Esophagus muscularis mucosa (tissue), 4 donors: ENCODE data around the gene LRFN2. TPM values are rescaled to one million over a fixed set of nuclear protein-coding genes. Genes with fewer than 3 reads are reported as not detected.

ENCODE experiments used
- DNase-seq: peaks from one replicate; pipeline ENCODE4 v3.0.0-alpha.2; 2017; ENCODE audit errors: extremely low spot score
- H3K27ac ChIP-seq, 4 donors: fragments of 200-600 bp; sonication (generic); replicated peaks in 1 of 4; 1 replicate in 3 of 4; 2 replicates in 1 of 4; pipeline ENCODE4 v1.5.1; 2016 to 2019; ENCODE audit warnings: mild to moderate bottlenecking in 1 of 4
- H3K27me3 ChIP-seq, 4 donors: fragments of 200-600 bp; sonication (generic); one replicate each; pipeline versions ENCODE4 v1.5.1 to v1.6.0; 2016 to 2019
- H3K36me3 ChIP-seq, 4 donors: fragments of 200-600 bp; sonication (generic); one replicate each; pipeline ENCODE4 v1.5.1; 2016 to 2019
- H3K4me1 ChIP-seq, 4 donors: fragments of 200-600 bp; sonication (generic); one replicate each; pipeline ENCODE4 v1.5.1; 2016 to 2019
- H3K4me3 ChIP-seq, 4 donors: fragments of 200-600 bp; sonication (generic); 1 replicate in 2 of 4; 2 replicates in 2 of 4; pipeline ENCODE4 v1.5.1; 2016 to 2019; ENCODE audit warnings: mild to moderate bottlenecking in 4 of 4, moderate library complexity in 1 of 4
- H3K9me3 ChIP-seq, 4 donors: fragments of 200-600 bp; sonication (generic); 1 replicate in 3 of 4; 2 replicates in 1 of 4; pipeline ENCODE4 v1.5.1; 2016 to 2019
- CTCF ChIP-seq, 3 experiments: fragments of 200-600 bp in 2 of 3; fragments of 450-650 bp in 1 of 3; sonication (generic) in 2 of 3; IDR thresholded peaks; one replicate each; pipeline ENCODE4 v1.5.1; 2017 to 2019; ENCODE audit warnings: antibody characterized with exemption in 3 of 3, mild to moderate bottlenecking in 2 of 3, moderate library complexity in 1 of 3
- EP300 ChIP-seq: sonication (generic); formaldehyde crosslinking; IDR thresholded peaks from one replicate; pipeline ENCODE4 v1.6.1; 2017; ENCODE audit warnings: antibody characterized with exemption
- POLR2A ChIP-seq: fragments of 450-650 bp; IDR thresholded peaks from one replicate; pipeline ENCODE4 v1.6.1; 2017; ENCODE audit warnings: antibody characterized with exemption, moderate library complexity, mild to moderate bottlenecking, low read depth
- POLR2AphosphoS5 ChIP-seq, 2 donors: sonication (generic); formaldehyde crosslinking; IDR thresholded peaks; one replicate each; pipeline ENCODE4 v1.6.1; 2017; ENCODE audit warnings: antibody characterized with exemption in 2 of 2
- whole genome bisulfite sequencing: methylation state at CpG from one replicate; pipeline ENCODE4 v1.1.5; 2018; 5-methylcytosine and 5-hydroxymethylcytosine counted together
- intact Hi-C: fragments of 100-400 bp; cut with DNase I; formaldehyde crosslinking; loops from one replicate; pipeline ENCODE4 v1.15.1; 2023
- total RNA-seq, 4 donors: library from RNA; depleted of rRNA; stranded (reverse); fragments of >200 nt; gene quantifications; one replicate each; pipeline versions ENCODE4 v1.1.0 to v1.2.1, GENCODE V29; 2016

LRFN2 gene
- total RNA-seq, 4 donors from 2014 or later, result 0.11 TPM; not detected in 3

GRCh38 chr6:40630051-40630450 is 42.9 kb upstream of the LRFN2 start:
- Histone ChIP-seq H3K4me1 (no peaks in the 10 kb centered on the region), H3K27me3 (peaks cover 0 to 8% (median 0%) of the 10 kb centered on the region in 4 donors), H3K36me3 (no peaks in the 10 kb centered on the region), H3K4me3 (no peak overlapping the region), H3K27ac (no peak overlapping the region), H3K9me3 (no peaks in the 10 kb centered on the region)
- intact Hi-C loops, result no loop called here
- TF ChIP-seq EP300 (no peak), POLR2A (no peak), POLR2AphosphoS5 (IDR thresholded peaks at IDR 0.05) (no peak), CTCF (IDR thresholded peaks at IDR 0.05) (no peak)
- DNase-seq, result no peak
- WGBS, result 28% methylated on average over 2 of the region's 6 CpGs

- H3K4me1 ChIP-seq, result no peaks in the 10 kb centered on the region
- H3K9me3 ChIP-seq, result no peaks in the 10 kb centered on the region
- intact Hi-C loops, result no loop called here
- H3K4me3 ChIP-seq, result no peak overlapping the region
- no peak for TF ChIP-seq EP300
- 95% methylated on average over 6 of the region's 6 CpGs for WGBS
- no peak for DNase-seq
- H3K27ac ChIP-seq, result no peak overlapping the region
- H3K36me3 ChIP-seq, result no peaks in the 10 kb centered on the region
- H3K27me3 ChIP-seq, result peaks cover 0 to 8% (median 0%) of the 10 kb centered on the region in 4 donors
These were observed 42.3 kb upstream of the LRFN2 start for GRCh38 chr6:40629463-40629862.

GRCh38 chr6:40627316-40627715 is 40.2 kb upstream of the LRFN2 start:
- Histone ChIP-seq H3K4me1 (no peaks in the 10 kb centered on the region), H3K36me3 (no peaks in the 10 kb centered on the region), H3K27me3 (peaks cover 0 to 8% (median 0%) of the 10 kb centered on the region in 4 donors), H3K27ac (no peak overlapping the region), H3K9me3 (no peaks in the 10 kb centered on the region), H3K4me3 (no peak overlapping the region)
- DNase-seq, result no peak
- intact Hi-C loops, result no loop called here
- 66% methylated on average over 3 of the region's 3 CpGs for whole genome bisulfite sequencing
- TF ChIP-seq POLR2AphosphoS5 (IDR thresholded peaks at IDR 0.05), result no peak
- no peak for TF ChIP-seq EP300
- no peak for TF ChIP-seq POLR2A
- no peak for TF ChIP-seq CTCF (IDR thresholded peaks at IDR 0.05)

- no peaks in the 10 kb centered on the region for H3K9me3 ChIP-seq
- no peak overlapping the region for H3K4me3 ChIP-seq
- intact Hi-C loops, result no loop called here
- no peak for DNase-seq
- no peak for TF ChIP-seq CTCF (IDR thresholded peaks at IDR 0.05)
- TF ChIP-seq POLR2AphosphoS5 (IDR thresholded peaks at IDR 0.05), result no peak
- no peak for TF ChIP-seq POLR2A
- TF ChIP-seq EP300, result no peak
- H3K27ac ChIP-seq, result no peak overlapping the region
- H3K4me1 ChIP-seq, result no peaks in the 10 kb centered on the region
- H3K36me3 ChIP-seq, result no peaks in the 10 kb centered on the region
- WGBS, result 93% methylated on average over 4 of the region's 4 CpGs
- H3K27me3 ChIP-seq, result peaks cover 0 to 8% (median 0%) of the 10 kb centered on the region in 4 donors
These were observed 39.7 kb upstream of the LRFN2 start for GRCh38 chr6:40626886-40627285.

GRCh38 chr6:40623932-40624331 is 36.8 kb upstream of the LRFN2 start:
- DNase-seq, result no peak
- no peak overlapping the region for H3K4me3 ChIP-seq

More at GRCh38 chr6:40623932-40624331, 36.8 kb upstream of the LRFN2 start:
- no peaks in the 10 kb centered on the region for H3K9me3 ChIP-seq
- 69% methylated on average over 2 of the region's 3 CpGs for WGBS
- TF ChIP-seq EP300 (no peak), CTCF (IDR thresholded peaks at IDR 0.05) (no peak), POLR2AphosphoS5 (IDR thresholded peaks at IDR 0.05) (no peak), POLR2A (no peak)
- no peaks in the 10 kb centered on the region for H3K36me3 ChIP-seq
- intact Hi-C loops, result no loop called here
- H3K27ac ChIP-seq, result no peak overlapping the region
- no peaks in the 10 kb centered on the region for H3K27me3 ChIP-seq
- no peaks in the 10 kb centered on the region for H3K4me1 ChIP-seq
